GM19395 (cell line): ENCODE results near the gene RPS6KL1.
"Not testable (repeated sequence)": the region's sequence is repeated elsewhere in the genome, so short reads cannot be mapped to it uniquely, and the experiment has no call there.

Source experiments
- ATAC-seq: cut with Tn5 transposase; IDR thresholded peaks from one replicate; pipeline ENCODE4 v1.9.1; 2021; ENCODE audit warnings: mild to moderate bottlenecking, moderate library complexity; ENCODE audit not compliant: unreplicated experiment

RPS6KL1 gene

DNA sequence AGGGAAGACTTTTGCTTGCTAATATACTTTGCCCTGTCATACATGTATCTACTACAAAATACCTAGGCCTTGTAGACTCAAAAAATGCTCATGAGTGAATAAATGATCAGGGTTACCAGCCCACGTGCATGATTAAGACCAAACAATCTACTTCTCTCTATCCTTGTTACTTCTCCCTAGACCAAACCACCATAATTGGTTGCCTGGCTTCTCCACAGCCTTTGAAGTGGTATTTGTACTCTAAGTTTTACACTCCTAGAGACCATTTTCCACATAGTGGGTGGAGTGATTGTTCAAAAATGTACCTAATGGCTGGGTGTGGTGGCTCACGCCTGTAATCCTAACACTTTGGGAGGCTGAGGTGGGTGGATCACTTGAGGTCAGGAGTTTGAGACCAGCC is 14.1 kb upstream of the RPS6KL1 start:
- ATAC-seq: no peak

DNA sequence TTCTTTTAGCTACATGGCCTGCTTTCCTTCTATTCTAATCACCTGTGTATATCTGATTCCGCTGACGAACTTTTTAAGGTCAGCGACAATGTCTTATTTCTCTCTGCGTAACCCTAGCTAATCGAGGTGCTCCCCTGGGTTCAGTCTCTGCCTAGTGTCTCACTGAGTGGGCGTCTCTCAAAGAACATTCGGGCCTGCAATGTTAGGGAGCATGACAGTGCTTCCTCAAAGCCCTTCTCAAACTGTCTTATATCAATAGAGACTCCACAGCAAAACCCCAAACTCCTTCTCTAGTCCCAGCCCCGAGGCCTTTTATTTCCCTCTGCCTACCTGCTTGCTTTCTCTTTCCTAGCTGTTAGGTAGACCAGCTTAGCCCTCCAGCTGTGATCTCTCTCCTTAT is 13.7 kb upstream of the RPS6KL1 start:
- no peak for ATAC-seq

DNA sequence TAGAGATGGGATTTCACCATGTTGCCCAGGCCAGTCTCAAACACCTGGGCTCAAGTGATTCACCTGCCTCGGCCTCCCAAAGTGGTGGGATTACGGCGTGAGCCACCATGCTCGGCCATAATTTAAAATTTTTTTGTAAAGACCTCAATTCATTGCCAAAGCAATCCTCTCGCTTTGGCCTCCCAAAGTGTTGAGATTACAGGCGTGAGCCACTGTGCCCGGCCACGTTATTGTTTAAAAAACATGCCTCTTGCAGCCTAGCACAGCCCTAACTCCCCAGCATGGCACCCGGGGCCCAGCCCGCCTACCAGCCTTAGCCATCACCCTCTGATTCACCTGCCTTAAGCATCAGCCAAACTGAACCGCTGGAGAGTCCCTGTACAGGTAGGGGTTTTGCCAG is 13.1 kb upstream of the RPS6KL1 start:
- ATAC-seq: no peak

DNA sequence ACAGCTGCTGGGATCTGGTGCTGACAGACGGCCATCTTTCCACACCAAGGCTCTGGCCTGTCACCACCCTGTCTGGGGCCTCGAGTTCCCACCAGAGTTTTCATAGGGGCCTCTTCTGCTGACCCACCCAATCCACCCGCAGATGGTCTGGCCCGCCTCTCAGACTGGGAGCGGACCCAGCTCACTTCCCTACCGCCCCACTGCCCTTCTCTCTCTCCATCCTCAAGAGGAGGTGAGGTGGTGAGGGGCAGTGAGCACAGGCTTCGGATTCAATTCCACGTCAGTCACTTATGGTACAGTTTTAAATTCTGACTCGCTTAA is 12.3 kb upstream of the RPS6KL1 start:
- no peak for ATAC-seq

DNA sequence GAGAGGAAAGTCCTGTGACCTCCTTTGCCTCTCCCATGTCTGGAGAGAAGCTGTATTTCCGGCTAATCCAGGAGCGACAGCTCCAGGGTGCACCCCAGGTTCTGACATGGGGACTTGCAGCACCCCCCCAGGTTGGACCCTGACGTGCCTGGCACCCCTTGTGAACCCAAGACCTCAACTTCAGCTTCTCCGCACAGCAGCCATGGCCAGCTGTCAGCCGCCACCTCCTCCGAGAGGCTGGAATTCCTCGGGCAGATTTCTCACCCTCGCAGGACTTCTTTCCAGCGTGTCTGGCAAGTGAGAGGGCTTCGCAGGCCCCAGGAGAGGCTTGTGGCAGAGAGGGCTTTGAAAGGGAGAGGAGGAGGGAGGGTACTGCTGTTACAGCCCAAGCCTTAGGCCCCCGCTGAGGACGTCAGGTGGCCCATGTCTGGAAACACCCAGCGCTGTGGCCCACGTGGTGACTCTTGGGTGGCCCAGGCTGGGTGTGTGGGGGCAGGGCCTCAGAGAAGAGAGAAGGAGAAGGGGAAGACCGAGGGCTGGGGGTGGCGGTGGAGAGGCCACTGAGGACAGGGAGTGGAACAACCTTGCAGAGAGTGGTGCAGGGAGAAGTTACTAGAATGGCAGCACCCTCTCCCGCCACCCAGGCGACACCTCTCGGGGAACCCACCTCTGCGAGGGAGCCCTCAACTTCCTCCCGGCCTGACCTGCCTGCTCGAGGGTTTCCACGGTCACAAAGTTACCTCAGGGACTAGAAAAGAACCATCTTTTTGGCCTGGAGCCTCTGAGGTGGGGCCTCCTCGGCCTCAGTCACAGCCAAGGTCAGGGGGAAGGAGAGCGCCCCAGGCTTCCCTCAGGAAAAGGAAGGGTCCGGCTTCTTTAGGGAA is 11.7 kb upstream of the RPS6KL1 start:
- ATAC-seq: no peak

DNA sequence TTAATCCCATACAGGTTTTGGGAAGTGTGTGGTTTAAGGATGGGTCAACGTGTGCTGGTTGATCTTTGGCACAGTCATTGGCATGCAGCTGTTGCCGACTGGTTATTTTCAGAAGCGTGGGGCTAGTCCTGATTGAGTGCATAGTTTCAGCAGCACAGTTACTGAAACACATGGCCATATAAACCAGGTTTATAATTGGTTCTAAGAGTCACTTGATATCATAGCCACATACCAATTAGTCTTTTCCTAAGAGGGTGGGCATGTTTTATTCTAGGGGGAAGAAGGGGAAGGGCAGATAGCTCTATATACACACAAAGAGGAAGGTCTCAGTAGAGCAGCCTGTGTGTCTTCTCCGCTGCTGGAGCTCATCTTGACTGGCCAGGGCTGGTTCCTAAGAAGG is 11.0 kb upstream of the RPS6KL1 start:
- no peak for ATAC-seq

DNA sequence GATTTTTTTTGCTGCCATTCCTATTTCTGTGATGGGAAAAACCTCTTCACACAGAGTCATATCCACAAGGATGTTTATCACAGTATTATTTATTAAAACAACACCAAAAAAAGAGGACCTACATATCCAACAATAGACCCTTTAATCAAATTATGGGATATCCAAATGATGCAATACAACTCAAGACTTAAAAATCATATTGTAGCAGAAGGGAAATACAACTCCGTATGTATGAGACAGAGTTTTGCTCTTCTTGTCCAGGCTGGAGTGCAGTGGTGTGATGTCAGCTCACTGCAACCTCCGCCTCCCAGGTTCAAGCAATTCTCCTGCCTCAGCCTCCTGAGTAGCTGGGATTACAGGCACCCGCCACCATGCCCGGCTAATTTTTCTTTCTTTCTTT is 9.9 kb upstream of the RPS6KL1 start:
- not testable (repeated sequence) for ATAC-seq

DNA sequence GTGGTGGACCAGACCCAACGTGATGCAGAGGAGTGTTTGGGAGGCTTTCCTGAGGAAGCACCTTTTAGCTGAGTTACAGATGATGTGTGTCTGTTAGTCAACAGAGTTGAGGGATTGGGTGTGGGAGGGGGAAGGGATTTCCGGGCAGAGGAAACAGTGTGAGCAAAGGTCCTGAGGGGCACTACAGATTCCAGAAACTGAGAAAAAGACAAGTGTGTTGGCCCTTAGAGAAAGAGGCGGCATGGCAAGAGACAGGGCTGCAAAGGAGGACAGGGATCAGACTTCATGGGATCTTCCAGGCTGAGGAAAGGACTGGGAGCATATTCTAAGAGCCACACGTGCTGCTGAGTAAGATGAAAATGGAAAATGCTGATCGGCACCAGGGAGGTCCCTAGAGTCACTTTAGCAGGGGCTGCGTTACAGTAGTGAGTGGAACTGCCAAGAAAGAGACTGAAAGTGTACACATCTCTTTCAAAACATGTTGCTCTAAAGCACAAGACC is 9.4 kb upstream of the RPS6KL1 start:
- ATAC-seq: no peak

DNA sequence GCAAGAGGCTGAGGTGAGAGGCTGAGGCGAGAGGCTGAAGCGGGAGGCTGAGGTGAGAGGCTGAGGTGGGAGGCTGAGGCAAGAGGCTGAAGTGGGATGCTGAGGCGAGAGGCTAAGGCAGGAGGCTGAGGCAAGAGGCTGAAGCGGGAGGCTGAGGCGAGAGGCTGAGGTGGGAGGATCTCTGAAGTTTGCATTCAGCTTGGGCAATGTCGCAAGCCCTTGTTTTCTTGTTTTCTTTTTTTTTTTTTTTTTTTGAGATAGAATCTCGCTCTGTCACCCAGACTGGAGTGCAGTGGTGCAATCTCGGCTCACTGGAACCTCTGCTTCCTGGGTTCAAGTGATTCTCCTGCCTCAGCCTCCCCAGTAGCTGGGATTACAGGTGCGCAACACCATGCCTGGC is 8.7 kb upstream of the RPS6KL1 start:
- not testable (repeated sequence) for ATAC-seq

DNA sequence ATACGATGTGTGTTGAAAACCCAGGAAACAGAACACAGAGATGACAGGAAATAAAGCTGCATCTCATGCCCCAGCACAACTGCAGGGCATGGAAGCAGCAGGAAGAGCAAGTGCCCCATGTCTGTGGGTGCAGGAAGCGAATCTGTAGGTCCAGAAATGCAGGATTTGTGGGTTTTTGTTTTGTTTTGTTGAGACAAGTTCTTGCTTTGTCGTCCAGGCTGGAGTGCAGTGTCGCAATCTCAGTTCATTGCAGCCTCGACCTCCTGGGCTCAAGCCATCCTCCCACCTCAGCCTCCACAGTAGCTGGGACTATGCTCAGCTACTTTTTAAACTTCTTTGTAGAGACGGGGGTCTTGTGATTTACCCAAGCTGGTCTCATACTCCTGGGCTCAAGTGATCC is 6.2 kb upstream of the RPS6KL1 start:
- no peak for ATAC-seq

DNA sequence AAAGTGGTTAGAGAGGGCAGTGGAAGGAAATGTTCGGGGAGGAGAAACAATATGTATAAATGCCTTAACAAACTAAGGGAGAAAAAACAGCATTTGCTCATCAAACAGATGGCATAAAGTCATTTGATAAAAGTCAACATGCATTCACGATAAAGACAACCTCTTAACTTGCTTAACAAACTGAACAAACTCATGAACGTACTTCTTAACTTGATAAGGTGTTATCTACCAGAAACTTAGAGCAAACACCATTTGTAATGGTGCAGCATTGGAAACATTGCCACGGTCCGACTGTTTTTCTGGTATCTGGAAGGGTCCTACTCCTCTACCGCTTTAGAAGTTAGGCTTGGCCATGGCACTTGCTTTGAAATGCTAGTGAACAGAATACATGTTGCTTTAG is 4.2 kb upstream of the RPS6KL1 start:
- no peak for ATAC-seq

DNA sequence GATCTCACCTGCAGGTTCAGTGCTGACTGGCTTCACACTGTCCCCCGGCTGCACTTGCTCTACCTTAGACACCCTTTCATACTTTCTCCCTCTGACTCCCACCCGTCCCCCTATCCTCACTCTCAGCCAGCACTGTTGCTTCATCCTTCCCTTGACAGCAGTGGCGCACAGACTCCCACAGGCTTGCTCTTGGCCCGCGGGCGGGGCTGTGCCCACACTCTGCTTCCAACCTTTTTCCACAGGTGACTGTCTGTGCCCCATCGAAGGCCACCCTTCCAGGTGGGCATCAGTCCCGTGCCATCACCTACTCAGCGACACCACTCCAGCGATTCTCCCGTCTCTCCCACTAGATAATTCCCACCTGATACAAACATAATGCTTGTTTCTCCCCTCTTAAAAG is 1.0 kb upstream of the RPS6KL1 start:
- no peak for ATAC-seq

DNA sequence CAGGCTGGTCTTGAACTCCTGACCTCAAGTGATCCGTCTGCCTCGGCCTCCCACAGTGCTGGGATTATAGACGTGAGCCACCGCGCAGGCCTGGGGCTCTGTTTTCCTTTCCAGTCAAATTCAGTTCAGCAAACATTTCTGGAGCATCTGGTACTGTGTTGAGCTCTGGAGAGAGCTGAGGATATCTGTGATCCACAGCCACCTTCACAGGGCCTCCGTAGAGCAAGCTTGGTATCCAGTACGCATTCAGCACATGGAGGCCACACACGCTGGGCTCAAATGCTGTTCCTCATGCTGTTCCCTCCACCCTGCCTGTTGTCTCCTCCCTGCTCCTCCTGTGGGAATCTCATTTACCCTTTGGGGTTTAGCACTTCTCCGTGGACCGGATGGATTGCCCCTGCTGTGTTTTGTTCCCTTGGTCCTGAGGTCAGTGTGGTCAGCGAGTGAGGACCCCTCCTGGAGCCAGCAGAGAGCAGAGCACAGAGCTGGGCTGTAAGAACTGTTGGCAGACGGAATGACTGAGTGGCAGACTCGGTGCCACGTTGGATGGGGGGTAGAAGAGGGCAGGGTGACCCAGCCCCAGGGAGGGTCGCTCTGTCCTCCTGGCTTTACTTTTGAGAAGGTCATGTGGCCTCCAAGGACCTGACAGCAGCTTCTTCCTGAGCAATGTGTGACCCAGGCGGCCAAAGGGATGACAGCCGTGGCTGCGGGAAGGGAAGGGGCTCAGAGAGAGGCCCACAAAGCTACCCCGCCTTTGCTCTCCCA is 891 bp downstream of the RPS6KL1 start:
- no peak for ATAC-seq

DNA sequence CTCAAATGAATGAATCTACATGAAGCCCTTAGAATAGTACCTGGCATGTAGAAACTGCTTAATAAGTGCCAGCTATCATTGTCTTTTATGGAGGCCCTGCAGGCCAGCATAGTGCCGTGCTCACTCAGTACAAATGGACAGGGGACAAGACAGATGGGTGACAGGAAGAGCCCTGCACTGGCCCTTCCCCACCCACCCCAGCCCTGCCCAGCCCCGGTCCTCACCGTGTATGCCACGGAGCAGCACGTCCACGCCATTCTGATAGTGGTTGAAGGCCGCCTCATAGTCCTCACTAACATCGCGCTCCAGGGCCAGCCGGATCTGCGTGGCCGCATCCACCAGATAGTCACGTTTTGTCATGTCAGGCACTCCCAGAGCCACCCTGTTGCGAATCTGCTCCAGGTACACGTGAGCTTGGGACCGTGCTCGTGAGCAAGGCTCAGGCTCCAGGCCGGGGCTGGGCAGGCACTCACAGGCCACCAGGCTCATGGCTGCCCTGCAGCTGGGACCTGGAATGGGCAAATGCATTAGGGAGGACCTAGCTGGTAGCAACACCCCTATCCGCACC is 1.9 kb downstream of the RPS6KL1 start:
- ATAC-seq: no peak

DNA sequence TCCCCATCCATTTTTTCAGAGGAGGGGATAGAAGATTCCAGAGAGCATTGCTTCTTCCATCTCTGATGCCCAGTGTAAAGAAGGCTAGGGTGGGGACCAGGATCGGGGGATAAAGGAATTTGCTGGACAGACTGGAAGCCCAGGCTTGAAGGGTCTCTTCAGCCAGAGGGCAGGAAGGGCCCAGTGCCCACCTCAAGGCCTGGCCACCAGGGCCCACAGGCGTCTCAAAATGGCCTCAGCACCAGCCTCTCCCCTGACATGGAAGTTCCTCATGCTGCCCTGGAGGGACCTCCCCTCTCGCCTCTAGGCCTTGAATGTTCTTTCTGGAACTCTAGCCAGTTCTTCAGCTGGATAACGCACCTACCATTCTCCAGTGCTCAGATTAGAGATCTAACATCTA is 2.8 kb downstream of the RPS6KL1 start:
- no peak for ATAC-seq

DNA sequence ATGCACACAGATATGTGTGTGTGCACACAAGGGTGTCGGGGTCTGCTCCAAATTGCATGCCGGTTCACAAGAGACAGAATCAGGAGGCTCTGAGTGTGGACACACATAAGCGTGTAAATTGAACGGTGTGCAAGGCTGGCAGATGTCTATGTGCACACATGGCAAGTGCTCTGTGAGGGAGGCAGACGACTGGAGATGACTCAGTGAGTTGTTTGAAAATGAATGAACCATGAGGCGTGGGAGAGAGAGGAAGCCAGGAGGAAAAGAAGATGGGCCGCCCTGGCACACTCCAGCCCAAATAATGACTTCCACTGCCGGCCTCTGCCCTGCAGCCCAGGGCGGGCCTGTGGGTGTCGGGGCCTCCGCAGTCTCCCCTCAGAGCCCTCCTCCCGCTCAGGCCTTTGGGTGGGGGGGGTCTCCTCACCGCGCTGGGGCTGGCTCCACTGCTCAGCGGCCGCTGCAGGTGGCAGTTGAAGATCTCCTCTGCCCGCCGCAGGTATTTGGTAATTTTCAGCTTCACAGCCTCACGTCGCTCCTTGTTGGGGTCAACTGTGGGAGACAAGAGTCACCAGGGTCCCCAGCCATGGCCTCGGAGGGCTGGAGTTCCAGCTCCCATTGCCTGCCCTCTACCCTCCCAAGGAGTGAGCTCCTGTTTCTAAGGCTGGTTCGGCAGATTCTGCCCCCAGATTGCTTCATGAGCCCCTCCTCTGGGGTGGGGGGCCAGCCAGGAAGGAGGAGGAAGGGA is 3.5 kb downstream of the RPS6KL1 start:
- ATAC-seq: no peak

DNA sequence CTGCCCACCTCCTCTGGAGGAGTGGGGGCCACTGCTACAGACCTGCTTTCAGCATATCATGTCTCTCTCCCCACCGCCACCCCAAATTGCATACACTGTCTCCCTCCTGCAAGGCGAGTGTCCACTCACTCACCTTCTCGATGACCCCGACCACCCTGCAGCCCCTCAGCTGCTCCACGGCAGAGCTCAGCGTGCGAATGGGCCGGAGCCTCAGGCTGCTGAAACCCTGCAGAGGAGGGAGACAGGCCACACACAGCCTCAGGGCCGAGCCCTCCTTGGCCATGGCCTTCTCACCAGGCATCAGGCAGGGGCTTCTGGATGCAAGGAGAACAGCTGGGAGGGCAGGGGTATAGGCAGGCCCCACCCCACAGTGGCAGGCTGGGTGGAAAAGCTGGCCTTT is 4.7 kb downstream of the RPS6KL1 start:
- no peak for ATAC-seq

DNA sequence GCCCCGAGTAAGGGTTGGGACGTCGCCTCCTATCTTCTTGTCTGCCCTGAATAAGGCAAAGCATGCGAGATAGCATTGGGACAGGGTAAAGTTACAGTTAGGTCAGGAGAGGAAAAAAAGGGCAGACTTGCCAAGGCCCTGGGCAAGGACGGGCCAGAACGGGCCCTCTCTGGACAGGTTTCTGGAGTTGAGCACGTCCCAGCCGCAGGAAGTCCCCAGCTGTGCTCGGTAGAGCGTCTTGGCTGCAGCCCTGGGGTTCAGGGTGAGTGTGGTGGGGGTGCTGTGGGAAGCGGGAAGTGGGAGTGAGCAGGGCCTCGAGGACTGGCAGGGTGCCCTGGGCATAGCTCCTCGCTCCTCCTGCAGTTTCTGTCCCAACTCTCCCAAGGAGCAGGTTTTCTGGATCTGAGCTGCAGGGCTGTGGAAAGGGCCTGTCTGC is 5.4 kb downstream of the RPS6KL1 start:
- ATAC-seq: no peak

DNA sequence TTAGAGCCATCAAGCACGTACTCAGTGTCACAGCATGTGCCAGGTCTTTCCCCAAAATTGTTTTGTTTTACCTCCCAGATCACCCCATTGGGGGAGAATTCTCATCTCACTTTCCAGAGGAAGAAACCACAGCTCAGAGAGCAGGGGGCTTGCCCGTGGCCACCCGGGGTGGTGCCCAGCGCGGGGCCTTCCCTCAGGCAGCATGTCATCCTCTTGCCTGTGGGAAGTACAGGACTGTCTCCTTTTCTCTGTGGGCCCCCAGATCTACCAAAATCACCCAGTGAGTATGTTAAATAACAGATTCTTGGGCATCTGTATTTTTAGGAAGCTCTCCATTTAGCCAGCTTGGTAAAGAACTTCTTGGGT is 5.9 kb downstream of the RPS6KL1 start:
- ATAC-seq: no peak

DNA sequence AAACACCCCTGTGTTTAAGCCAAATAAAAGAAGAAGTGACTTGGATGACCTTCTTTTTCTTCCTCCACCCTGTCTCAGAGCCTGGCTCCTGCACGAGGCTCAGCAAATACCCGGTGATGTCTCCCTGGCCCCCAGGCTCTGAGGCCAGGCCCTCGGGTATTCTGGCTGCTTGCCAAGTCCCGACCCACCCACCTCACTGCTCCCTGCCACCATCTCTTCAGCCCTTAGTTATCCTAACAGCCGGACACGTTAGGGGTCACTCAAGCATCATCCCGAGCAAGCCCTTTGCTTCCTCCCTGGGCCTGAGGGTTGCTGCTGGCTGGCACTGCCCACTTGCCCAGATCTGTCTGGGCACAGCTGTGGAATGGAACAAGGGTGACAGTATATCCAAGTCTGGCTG is 7.2 kb downstream of the RPS6KL1 start:
- no peak for ATAC-seq

DNA sequence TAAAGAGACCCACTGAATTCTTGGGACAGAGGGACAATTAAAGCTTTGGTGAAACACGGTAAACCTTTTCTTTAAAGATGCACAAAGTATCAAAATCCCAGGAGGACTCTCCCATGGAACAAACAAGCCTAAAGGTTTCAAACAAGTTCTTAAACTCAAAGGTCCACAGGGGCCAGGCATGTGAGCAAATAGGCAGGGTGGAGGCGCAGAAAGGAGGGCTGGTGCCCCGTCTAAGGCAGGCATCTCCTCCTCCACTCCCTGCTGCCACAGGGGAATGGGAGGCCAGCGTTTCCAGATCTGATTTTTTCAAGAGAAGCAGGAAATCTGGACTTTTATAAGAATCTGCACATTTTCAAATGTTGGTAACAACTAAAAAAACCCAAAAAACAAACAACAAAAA is 7.6 kb downstream of the RPS6KL1 start:
- no peak for ATAC-seq
